Liver (tissue), 9 donors: ENCODE data around the gene CNBP. TPM values are rescaled to one million over a fixed set of nuclear protein-coding genes. Genes with fewer than 3 reads are reported as not detected.
A peak's percentile ranks its signal among the peaks of the same experiment; 100 is the strongest.

Source experiments
- DNase-seq: peaks from one replicate; pipeline ENCODE4 v3.0.0-alpha.2; 2017; ENCODE audit warnings: low spot score
- H3K27ac ChIP-seq, 2 donors: one replicate each; pipeline ENCODE4 v1.7.0; 2013; ENCODE audit warnings: inconsistent platforms in 2 of 2, low read length in 2 of 2, control low read depth in 1 of 2, low read depth in 1 of 2, mild to moderate bottlenecking in 1 of 2
- H3K27me3 ChIP-seq, 4 donors: one replicate each; pipeline versions ENCODE4 v1.6.1 to v1.7.0; 2013; ENCODE audit warnings: low read length in 3 of 4, inconsistent platforms in 1 of 4, mild to moderate bottlenecking in 1 of 4, moderate library complexity in 1 of 4; ENCODE audit not compliant: control insufficient read depth in 4 of 4, insufficient read depth in 4 of 4
- H3K36me3 ChIP-seq, 4 donors: one replicate each; pipeline versions ENCODE4 v1.6.1 to v1.7.0; 2013; ENCODE audit warnings: low read length in 3 of 4, mild to moderate bottlenecking in 3 of 4, low read depth in 1 of 4, moderate library complexity in 1 of 4; ENCODE audit not compliant: control insufficient read depth in 4 of 4, insufficient read depth in 3 of 4
- H3K4me1 ChIP-seq, 4 donors: one replicate each; pipeline versions ENCODE4 v1.6.1 to v1.7.0; 2013; ENCODE audit warnings: low read length in 3 of 4, mild to moderate bottlenecking in 3 of 4, moderate library complexity in 1 of 4; ENCODE audit not compliant: control insufficient read depth in 4 of 4, insufficient read depth in 4 of 4
- H3K4me3 ChIP-seq, 3 donors: one replicate each; pipeline versions ENCODE4 v1.6.1 to v1.7.0; 2013; ENCODE audit warnings: low read length in 3 of 3, control low read depth in 1 of 3, low read depth in 1 of 3, mild to moderate bottlenecking in 1 of 3
- H3K9ac ChIP-seq, 2 donors: one replicate each; pipeline ENCODE4 v1.7.0; 2013; ENCODE audit warnings: low read length in 2 of 2, mild to moderate bottlenecking in 2 of 2, moderate library complexity in 2 of 2, control low read depth in 1 of 2, low read depth in 1 of 2
- H3K9me3 ChIP-seq, 4 donors: one replicate each; pipeline versions ENCODE4 v1.6.1 to v1.7.0; 2013; ENCODE audit warnings: low read length in 3 of 4; ENCODE audit not compliant: control insufficient read depth in 4 of 4
- EGR1 ChIP-seq, 2 donors: IDR thresholded peaks; 2 replicates each; pipeline ENCODE4 v1.6.1; 2016 to 2018; ENCODE audit warnings: antibody characterized with exemption in 2 of 2, low read depth in 2 of 2
- FOXA1 ChIP-seq: IDR thresholded peaks from 2 replicates; pipeline ENCODE4 v1.6.1; 2016; ENCODE audit warnings: antibody characterized with exemption
- FOXA2 ChIP-seq: IDR thresholded peaks from 2 replicates; pipeline ENCODE4 v1.6.1; 2016; ENCODE audit warnings: antibody characterized with exemption
- GABPA ChIP-seq, 2 donors: IDR thresholded peaks in 1 of 2; conservative IDR thresholded peaks in 1 of 2; 2 replicates each; pipeline ENCODE4 v1.6.1; 2016; ENCODE audit warnings: antibody characterized with exemption in 2 of 2, mild to moderate bottlenecking in 1 of 2, moderate library complexity in 1 of 2
- HNF4A ChIP-seq, 2 donors: conservative IDR thresholded peaks; 2 replicates each; pipeline ENCODE4 v1.6.1; 2016; ENCODE audit warnings: antibody characterized with exemption in 2 of 2, mild to moderate bottlenecking in 2 of 2
- HNF4G ChIP-seq: IDR thresholded peaks from 2 replicates; pipeline ENCODE4 v1.6.1; 2016; ENCODE audit warnings: antibody characterized with exemption
- JUND ChIP-seq, 2 donors: IDR thresholded peaks; 2 replicates each; pipeline ENCODE4 v1.6.1; 2016; ENCODE audit warnings: antibody characterized with exemption in 2 of 2
- NR2F2 ChIP-seq: IDR thresholded peaks from 2 replicates; pipeline ENCODE4 v1.6.1; 2016; ENCODE audit warnings: antibody characterized with exemption
- RAD21 ChIP-seq, 2 donors: IDR thresholded peaks; 2 replicates each; pipeline ENCODE4 v1.6.1; 2016; ENCODE audit warnings: antibody characterized with exemption in 2 of 2, mild to moderate bottlenecking in 2 of 2
- RXRA ChIP-seq, 2 donors: IDR thresholded peaks; 2 replicates each; pipeline ENCODE4 v1.6.1; 2017 to 2018; ENCODE audit warnings: antibody characterized with exemption in 2 of 2, mild to moderate bottlenecking in 1 of 2
- SP1 ChIP-seq: IDR thresholded peaks from 2 replicates; pipeline ENCODE4 v1.6.1; 2018; ENCODE audit warnings: antibody characterized with exemption, mild to moderate bottlenecking
- TAF1 ChIP-seq: conservative IDR thresholded peaks from 2 replicates; pipeline ENCODE4 v1.6.1; 2016; ENCODE audit warnings: antibody characterized with exemption, mild to moderate bottlenecking
- WGBS: extraction: QIAGEN DNeasy Blood & Tissue Kit; methylation state at CpG from one replicate; pipeline ENCODE4 v1.1.7; 2013; 5-methylcytosine and 5-hydroxymethylcytosine counted together
- polyA plus RNA-seq, 2 donors: library from polyadenylated mRNA; stranded (reverse) in 1 of 2; unstranded in 1 of 2; fragments of 200-250 nt in 1 of 2; fragments of >200 nt in 1 of 2; fragmentation: Nextera tagmentation in 1 of 2; extraction: Ambion mirVana in 1 of 2; gene quantifications; one replicate each; pipeline versions ENCODE4 v1.2.1 to v1.2.3, GENCODE V29; 2013 to 2015
- total RNA-seq, 2 donors: library from RNA; depleted of rRNA; stranded (reverse); fragments of >200 nt; gene quantifications; one replicate each; pipeline ENCODE4 v1.2.3, GENCODE V29; 2014
- TF ChIP-seq, protein P1 (sequence below): IDR thresholded peaks from 2 replicates; pipeline ENCODE4 v1.6.1; 2016; ENCODE audit warnings: antibody characterized with exemption
- TF ChIP-seq, protein P2 (sequence below): IDR thresholded peaks from 2 replicates; pipeline ENCODE4 v1.6.1; 2016; ENCODE audit warnings: antibody characterized with exemption
- TF ChIP-seq, protein P3 (sequence below): IDR thresholded peaks from 2 replicates; pipeline ENCODE4 v1.6.1; 2016; ENCODE audit warnings: antibody characterized with exemption, mild to moderate bottlenecking
- TF ChIP-seq, protein P4 (sequence below): fragments of 150-350 bp; IDR thresholded peaks from 2 replicates; pipeline ENCODE4 v1.5.1; 2017; ENCODE audit warnings: improper control_type of control experiment, low read depth, low read length; ENCODE audit not compliant: missing input control
- TF ChIP-seq, protein P5 (sequence below): IDR thresholded peaks from 2 replicates; pipeline ENCODE4 v1.6.1; 2016; ENCODE audit warnings: antibody characterized with exemption
- donor health status: healthy.
- donor health status: healthy.
- donor health status: healthy.
- donor health status: healthy.
- donor health status: healthy.

The CNBP gene
- total and polyA plus RNA-seq, 4 donors: 162 to 291 (median 214) TPM

DNA sequence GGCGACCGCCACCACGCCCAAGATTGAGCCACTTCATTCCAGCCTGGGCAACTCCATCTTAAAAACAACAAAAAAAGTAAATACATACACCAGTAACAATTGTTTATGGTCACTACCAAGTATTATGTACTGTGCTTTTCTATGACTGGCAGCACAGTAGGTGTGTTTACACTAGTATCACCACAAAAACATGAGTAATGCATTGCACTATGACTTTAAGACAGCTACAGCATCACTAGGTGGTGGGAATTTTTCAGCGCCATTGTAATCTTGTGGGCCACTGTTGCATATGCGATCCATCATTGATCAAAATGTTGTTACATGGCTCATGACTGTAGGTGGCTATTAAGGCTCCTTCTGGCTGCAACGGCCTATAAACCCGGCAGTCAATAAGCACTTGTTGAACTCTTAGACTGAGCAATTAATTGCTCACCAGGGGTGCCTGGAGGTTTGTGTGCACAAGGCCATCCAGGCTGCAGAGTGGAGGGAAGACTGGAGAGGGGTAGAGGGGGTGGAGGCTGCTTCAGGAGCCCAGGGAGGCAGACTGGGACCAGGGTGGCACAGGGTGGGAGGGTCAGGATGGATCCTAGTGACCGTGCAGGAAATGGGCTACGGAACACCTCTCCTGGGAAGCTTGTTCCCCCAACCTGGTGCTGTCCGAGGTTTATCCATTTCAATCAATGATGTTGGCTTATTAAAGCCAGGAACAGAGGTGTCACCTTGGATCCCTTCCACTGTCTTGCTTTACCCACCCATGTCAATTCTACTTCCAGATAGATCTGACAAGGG is 47.8 kb upstream of the CNBP start:
- Histone ChIP-seq H3K36me3 (no peaks in the 10 kb centered on the region), H3K4me3 (no peak overlapping the region), H3K9ac (no peak overlapping the region), H3K4me1 (peaks cover 3 to 16% (median 10%) of the 10 kb centered on the region in 4 donors), H3K9me3 (no peaks in the 10 kb centered on the region), H3K27me3 (no peaks in the 10 kb centered on the region), H3K27ac (peak overlapping the region; percentile 6 to 56)
- whole genome bisulfite sequencing: 82% methylated on average over 10 of the region's 10 CpGs
- DNase-seq: no peak
- TF ChIP-seq SP1 (no peak), EGR1 (IDR thresholded peaks at IDR 0.05; ENCODE audit: low read depth in 2 of 2) (no peak), HNF4G (no peak), RXRA (IDR thresholded peaks at IDR 0.05) (no peak), NR2F2 (no peak), RAD21 (IDR thresholded peaks at IDR 0.05) (no peak), HNF4A (conservative IDR thresholded peaks at IDR 0.05) (no peak), FOXA1 (no peak), TAF1 (no peak), FOXA2 (no peak), JUND (IDR thresholded peaks at IDR 0.05) (no peak), GABPA (IDR thresholded peaks at IDR 0.05 in 1 of 2, conservative IDR thresholded peaks at IDR 0.05 in 1 of 2) (no peak)
- TF ChIP-seq, protein P1, sequence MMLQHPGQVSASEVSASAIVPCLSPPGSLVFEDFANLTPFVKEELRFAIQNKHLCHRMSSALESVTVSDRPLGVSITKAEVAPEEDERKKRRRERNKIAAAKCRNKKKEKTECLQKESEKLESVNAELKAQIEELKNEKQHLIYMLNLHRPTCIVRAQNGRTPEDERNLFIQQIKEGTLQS: no peak
- TF ChIP-seq, protein P2, sequence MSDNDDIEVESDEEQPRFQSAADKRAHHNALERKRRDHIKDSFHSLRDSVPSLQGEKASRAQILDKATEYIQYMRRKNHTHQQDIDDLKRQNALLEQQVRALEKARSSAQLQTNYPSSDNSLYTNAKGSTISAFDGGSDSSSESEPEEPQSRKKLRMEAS: no peak
- TF ChIP-seq, protein P3, sequence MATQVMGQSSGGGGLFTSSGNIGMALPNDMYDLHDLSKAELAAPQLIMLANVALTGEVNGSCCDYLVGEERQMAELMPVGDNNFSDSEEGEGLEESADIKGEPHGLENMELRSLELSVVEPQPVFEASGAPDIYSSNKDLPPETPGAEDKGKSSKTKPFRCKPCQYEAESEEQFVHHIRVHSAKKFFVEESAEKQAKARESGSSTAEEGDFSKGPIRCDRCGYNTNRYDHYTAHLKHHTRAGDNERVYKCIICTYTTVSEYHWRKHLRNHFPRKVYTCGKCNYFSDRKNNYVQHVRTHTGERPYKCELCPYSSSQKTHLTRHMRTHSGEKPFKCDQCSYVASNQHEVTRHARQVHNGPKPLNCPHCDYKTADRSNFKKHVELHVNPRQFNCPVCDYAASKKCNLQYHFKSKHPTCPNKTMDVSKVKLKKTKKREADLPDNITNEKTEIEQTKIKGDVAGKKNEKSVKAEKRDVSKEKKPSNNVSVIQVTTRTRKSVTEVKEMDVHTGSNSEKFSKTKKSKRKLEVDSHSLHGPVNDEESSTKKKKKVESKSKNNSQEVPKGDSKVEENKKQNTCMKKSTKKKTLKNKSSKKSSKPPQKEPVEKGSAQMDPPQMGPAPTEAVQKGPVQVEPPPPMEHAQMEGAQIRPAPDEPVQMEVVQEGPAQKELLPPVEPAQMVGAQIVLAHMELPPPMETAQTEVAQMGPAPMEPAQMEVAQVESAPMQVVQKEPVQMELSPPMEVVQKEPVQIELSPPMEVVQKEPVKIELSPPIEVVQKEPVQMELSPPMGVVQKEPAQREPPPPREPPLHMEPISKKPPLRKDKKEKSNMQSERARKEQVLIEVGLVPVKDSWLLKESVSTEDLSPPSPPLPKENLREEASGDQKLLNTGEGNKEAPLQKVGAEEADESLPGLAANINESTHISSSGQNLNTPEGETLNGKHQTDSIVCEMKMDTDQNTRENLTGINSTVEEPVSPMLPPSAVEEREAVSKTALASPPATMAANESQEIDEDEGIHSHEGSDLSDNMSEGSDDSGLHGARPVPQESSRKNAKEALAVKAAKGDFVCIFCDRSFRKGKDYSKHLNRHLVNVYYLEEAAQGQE: no peak
- TF ChIP-seq, protein P4, sequence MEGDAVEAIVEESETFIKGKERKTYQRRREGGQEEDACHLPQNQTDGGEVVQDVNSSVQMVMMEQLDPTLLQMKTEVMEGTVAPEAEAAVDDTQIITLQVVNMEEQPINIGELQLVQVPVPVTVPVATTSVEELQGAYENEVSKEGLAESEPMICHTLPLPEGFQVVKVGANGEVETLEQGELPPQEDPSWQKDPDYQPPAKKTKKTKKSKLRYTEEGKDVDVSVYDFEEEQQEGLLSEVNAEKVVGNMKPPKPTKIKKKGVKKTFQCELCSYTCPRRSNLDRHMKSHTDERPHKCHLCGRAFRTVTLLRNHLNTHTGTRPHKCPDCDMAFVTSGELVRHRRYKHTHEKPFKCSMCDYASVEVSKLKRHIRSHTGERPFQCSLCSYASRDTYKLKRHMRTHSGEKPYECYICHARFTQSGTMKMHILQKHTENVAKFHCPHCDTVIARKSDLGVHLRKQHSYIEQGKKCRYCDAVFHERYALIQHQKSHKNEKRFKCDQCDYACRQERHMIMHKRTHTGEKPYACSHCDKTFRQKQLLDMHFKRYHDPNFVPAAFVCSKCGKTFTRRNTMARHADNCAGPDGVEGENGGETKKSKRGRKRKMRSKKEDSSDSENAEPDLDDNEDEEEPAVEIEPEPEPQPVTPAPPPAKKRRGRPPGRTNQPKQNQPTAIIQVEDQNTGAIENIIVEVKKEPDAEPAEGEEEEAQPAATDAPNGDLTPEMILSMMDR: no peak
- TF ChIP-seq, protein P5, sequence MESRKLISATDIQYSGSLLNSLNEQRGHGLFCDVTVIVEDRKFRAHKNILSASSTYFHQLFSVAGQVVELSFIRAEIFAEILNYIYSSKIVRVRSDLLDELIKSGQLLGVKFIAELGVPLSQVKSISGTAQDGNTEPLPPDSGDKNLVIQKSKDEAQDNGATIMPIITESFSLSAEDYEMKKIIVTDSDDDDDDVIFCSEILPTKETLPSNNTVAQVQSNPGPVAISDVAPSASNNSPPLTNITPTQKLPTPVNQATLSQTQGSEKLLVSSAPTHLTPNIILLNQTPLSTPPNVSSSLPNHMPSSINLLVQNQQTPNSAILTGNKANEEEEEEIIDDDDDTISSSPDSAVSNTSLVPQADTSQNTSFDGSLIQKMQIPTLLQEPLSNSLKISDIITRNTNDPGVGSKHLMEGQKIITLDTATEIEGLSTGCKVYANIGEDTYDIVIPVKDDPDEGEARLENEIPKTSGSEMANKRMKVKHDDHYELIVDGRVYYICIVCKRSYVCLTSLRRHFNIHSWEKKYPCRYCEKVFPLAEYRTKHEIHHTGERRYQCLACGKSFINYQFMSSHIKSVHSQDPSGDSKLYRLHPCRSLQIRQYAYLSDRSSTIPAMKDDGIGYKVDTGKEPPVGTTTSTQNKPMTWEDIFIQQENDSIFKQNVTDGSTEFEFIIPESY: no peak
